B cell (primary cell): ENCODE measurements around the gene SMIM9. TPM values are rescaled to one million over a fixed set of nuclear protein-coding genes. Genes with fewer than 3 reads are reported as not detected.

Experiments
- ATAC-seq: fragments of 200-7000 bp; cut with Tn5 transposase; one replicate; pipeline ENCODE4 v1.10.0; 2021; ENCODE audit warnings: low read depth, mild to moderate bottlenecking, moderate number of reproducible peaks, moderate library complexity
- CTCF ChIA-PET: fragments of 350-600 bp; sonication (Branson Sonifier 250); formaldehyde crosslinking; loops from one replicate; lab custom pipeline; 2021; ENCODE audit warnings: antibody characterized with exemption, inconsistent platforms; lab: Charles Lee
- POLR2A ChIA-PET: fragments of 350-600 bp; sonication (Branson Sonifier 250); formaldehyde crosslinking; loops from one replicate; lab custom pipeline; 2021; ENCODE audit warnings: antibody characterized with exemption; lab: Charles Lee
- DNase-seq: peaks from one replicate; pipeline ENCODE4 v3.0.0; 2013
- H2AFZ ChIP-seq: 2 replicates; pipeline ENCODE4 v1.6.1; 2012; ENCODE audit warnings: mild to moderate bottlenecking, low read depth, low read length; ENCODE audit not compliant: insufficient read depth, poor library complexity, severe bottlenecking
- H3K27ac ChIP-seq, 2 donors: 1 replicate in 1 of 2; 2 replicates in 1 of 2; pipeline ENCODE4 v1.5.1; 2012 to 2013; ENCODE audit warnings: low read length in 2 of 2, mild to moderate bottlenecking in 2 of 2, moderate library complexity in 1 of 2
- H3K27me3 ChIP-seq, 4 experiments: fragments of 200-600 bp in 1 of 4; sonication (generic) in 1 of 4; replicated peaks in 1 of 4; 1 replicate in 2 of 4; 2 replicates in 2 of 4; pipeline versions ENCODE4 v1.6.1 to v1.7.0; 2013 to 2016; ENCODE audit warnings: low read length in 3 of 4, mild to moderate bottlenecking in 2 of 4, mixed read lengths in 1 of 4, moderate library complexity in 1 of 4; ENCODE audit not compliant: insufficient read depth in 4 of 4, control insufficient read depth in 3 of 4; ENCODE audit errors: control extremely low read depth in 1 of 4
- H3K36me3 ChIP-seq, 2 experiments: replicated peaks in 1 of 2; 1 replicate in 1 of 2; 2 replicates in 1 of 2; pipeline versions ENCODE4 v1.6.1 to v1.7.1; 2013; ENCODE audit warnings: low read length in 1 of 2; ENCODE audit not compliant: insufficient read depth in 2 of 2, control insufficient read depth in 1 of 2; ENCODE audit errors: control extremely low read depth in 1 of 2, extremely low read depth in 1 of 2
- H3K4me1 ChIP-seq, 2 donors: fragments of 200-600 bp in 1 of 2; sonication (generic) in 1 of 2; 1 replicate in 1 of 2; 2 replicates in 1 of 2; pipeline versions ENCODE4 v1.5.1 to v1.6.1; 2013 to 2017; ENCODE audit warnings: low read length in 2 of 2; ENCODE audit not compliant: control insufficient read depth in 2 of 2, insufficient read depth in 2 of 2
- H3K4me2 ChIP-seq: replicated peaks from 2 replicates; pipeline ENCODE3; 2012; ENCODE audit warnings: mild to moderate bottlenecking, low read depth, low read length; ENCODE audit not compliant: poor library complexity, severe bottlenecking
- H3K4me3 ChIP-seq, 5 experiments: fragments of 200-600 bp in 1 of 5; sonication (generic) in 1 of 5; 1 replicate in 3 of 5; 2 replicates in 2 of 5; pipeline versions ENCODE4 v1.5.1 to v1.7.0; 2011 to 2016; ENCODE audit warnings: low read length in 4 of 5, mild to moderate bottlenecking in 4 of 5, low read depth in 2 of 5, control low read depth in 1 of 5, moderate library complexity in 1 of 5; ENCODE audit not compliant: insufficient read depth in 1 of 5; ENCODE audit errors: control extremely low read depth in 1 of 5, extremely low read depth in 1 of 5
- H3K79me2 ChIP-seq: fragments of 200-600 bp; sonication (generic); one replicate; pipeline ENCODE4 v1.6.0; 2016; ENCODE audit warnings: low read length; ENCODE audit not compliant: control insufficient read depth, insufficient read depth
- H3K9ac ChIP-seq: fragments of 200-600 bp; sonication (generic); 2 replicates; pipeline ENCODE4 v1.6.1; 2017; ENCODE audit warnings: mild to moderate bottlenecking, low read length, moderate library complexity
- H3K9me3 ChIP-seq, 3 donors: one replicate each; pipeline versions ENCODE4 v1.6.1 to v1.7.1; 2013; ENCODE audit warnings: low read length in 2 of 3; ENCODE audit not compliant: control insufficient read depth in 2 of 3, insufficient read depth in 1 of 3; ENCODE audit errors: control extremely low read depth in 1 of 3
- H4K20me1 ChIP-seq: 2 replicates; pipeline ENCODE4 v1.6.0; 2012; ENCODE audit warnings: mild to moderate bottlenecking, low read length; ENCODE audit not compliant: insufficient read depth, control insufficient read depth, poor library complexity, severe bottlenecking
- H3K27ac Mint-ChIP-seq: one replicate; pipeline ENCODE4 v1.8.0; 2021; ENCODE audit warnings: mixed read lengths
- H3K27me3 Mint-ChIP-seq: one replicate; pipeline ENCODE4 v1.8.0; 2021; ENCODE audit warnings: mixed read lengths
- H3K4me1 Mint-ChIP-seq: one replicate; pipeline ENCODE4 v1.8.0; 2021; ENCODE audit warnings: mixed read lengths
- H3K4me3 Mint-ChIP-seq: one replicate; pipeline ENCODE4 v1.8.0; 2021; ENCODE audit warnings: mixed read lengths
- H3K9me3 Mint-ChIP-seq: one replicate; pipeline ENCODE4 v1.8.0; 2022; ENCODE audit warnings: mixed read lengths; ENCODE audit not compliant: insufficient read depth
- EZH2 ChIP-seq: IDR thresholded peaks from 2 replicates; pipeline ENCODE4 v1.6.1; 2012; ENCODE audit warnings: borderline replicate concordance, low read depth, mild to moderate bottlenecking, moderate library complexity, low read length; ENCODE audit not compliant: insufficient read depth, poor library complexity, severe bottlenecking
- WGBS: methylation state at CpG from one replicate; pipeline ENCODE4 v1.1.5; 2013; ENCODE audit warnings: missing lambda C conversion rate; ENCODE audit not compliant: insufficient coverage; 5-methylcytosine and 5-hydroxymethylcytosine counted together
- intact Hi-C: fragments of 100-400 bp; cut with micrococcal nuclease; formaldehyde crosslinking; loops from one replicate; pipeline ENCODE4 v1.10.0; 2022
- polyA plus RNA-seq: library from polyadenylated mRNA; depleted of rRNA; stranded (reverse); fragments of >200 nt; gene quantifications from 2 replicates; pipeline ENCODE4 v1.2.3, GENCODE V29; 2012
- total RNA-seq, 2 donors: library from RNA; stranded (reverse); fragments of 120-200 nt in 1 of 2; gene quantifications; 1 replicate in 1 of 2; 2 replicates in 1 of 2; pipeline versions ENCODE4 v1.2.3 to v1.2.4, GENCODE V29; 2013 to 2022
- TF ChIP-seq, protein P1 (sequence below): fragments of 200-600 bp; IDR thresholded peaks from one replicate; pipeline ENCODE4 v1.8.0; 2022; ENCODE audit warnings: antibody characterized with exemption, mild to moderate bottlenecking

The SMIM9 gene
- total and polyA plus RNA-seq, 2 donors (not counting 1 experiment from before 2014, with no cell fraction given) = not detected

DNA sequence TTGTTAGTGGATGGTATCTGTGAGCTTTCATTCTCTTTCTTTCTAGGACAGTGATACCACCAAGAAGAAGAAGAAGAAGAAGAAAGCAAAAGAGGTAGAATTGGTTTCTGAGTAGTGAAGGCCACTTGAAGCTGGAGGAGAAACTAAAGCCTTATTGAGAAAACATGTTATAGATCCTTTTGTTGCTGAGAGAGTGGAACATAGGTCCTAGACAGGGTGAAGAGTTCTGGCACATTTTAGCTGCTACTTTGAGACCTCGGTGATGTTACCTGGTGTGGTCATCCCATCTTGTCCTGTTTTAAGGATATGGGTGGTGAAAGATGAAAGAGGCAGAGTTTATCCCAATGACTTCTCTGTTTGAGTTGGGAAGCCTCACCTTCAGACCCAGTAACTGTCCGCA, 57.7 kb downstream of the SMIM9 start:
- no peak overlapping the region for H3K27ac Mint-ChIP-seq
- Histone ChIP-seq H2AFZ (no peak overlapping the region), H3K4me2 (no peak overlapping the region), H3K4me1 (no peaks in the 10 kb centered on the region), H3K9ac (no peak overlapping the region), H3K4me3 (no peak overlapping the region), H3K27me3 (no peaks in the 10 kb centered on the region), H3K36me3 (peaks cover 0 to 50% of the 10 kb centered on the region in 2 experiments), H3K9me3 (no peaks in the 10 kb centered on the region), H3K27ac (no peak overlapping the region), H3K79me2 (no peaks in the 10 kb centered on the region), H4K20me1 (no peaks in the 10 kb centered on the region)
- POLR2A ChIA-PET = no interaction called here
- H3K27me3 Mint-ChIP-seq = no peaks in the 10 kb centered on the region
- TF ChIP-seq, protein P1, sequence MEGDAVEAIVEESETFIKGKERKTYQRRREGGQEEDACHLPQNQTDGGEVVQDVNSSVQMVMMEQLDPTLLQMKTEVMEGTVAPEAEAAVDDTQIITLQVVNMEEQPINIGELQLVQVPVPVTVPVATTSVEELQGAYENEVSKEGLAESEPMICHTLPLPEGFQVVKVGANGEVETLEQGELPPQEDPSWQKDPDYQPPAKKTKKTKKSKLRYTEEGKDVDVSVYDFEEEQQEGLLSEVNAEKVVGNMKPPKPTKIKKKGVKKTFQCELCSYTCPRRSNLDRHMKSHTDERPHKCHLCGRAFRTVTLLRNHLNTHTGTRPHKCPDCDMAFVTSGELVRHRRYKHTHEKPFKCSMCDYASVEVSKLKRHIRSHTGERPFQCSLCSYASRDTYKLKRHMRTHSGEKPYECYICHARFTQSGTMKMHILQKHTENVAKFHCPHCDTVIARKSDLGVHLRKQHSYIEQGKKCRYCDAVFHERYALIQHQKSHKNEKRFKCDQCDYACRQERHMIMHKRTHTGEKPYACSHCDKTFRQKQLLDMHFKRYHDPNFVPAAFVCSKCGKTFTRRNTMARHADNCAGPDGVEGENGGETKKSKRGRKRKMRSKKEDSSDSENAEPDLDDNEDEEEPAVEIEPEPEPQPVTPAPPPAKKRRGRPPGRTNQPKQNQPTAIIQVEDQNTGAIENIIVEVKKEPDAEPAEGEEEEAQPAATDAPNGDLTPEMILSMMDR = no peak
- TF ChIP-seq EZH2 = no peak
- ATAC-seq (no peak), DNase-seq (no peak)
- CTCF ChIA-PET = no interaction called here
- no peaks in the 10 kb centered on the region for H3K9me3 Mint-ChIP-seq
- no peak overlapping the region for H3K4me3 Mint-ChIP-seq
- H3K4me1 Mint-ChIP-seq = no peaks in the 10 kb centered on the region
- intact Hi-C loops = no loop called here
- WGBS = no CpG with 5 or more reads among the region's 2 CpGs

DNA sequence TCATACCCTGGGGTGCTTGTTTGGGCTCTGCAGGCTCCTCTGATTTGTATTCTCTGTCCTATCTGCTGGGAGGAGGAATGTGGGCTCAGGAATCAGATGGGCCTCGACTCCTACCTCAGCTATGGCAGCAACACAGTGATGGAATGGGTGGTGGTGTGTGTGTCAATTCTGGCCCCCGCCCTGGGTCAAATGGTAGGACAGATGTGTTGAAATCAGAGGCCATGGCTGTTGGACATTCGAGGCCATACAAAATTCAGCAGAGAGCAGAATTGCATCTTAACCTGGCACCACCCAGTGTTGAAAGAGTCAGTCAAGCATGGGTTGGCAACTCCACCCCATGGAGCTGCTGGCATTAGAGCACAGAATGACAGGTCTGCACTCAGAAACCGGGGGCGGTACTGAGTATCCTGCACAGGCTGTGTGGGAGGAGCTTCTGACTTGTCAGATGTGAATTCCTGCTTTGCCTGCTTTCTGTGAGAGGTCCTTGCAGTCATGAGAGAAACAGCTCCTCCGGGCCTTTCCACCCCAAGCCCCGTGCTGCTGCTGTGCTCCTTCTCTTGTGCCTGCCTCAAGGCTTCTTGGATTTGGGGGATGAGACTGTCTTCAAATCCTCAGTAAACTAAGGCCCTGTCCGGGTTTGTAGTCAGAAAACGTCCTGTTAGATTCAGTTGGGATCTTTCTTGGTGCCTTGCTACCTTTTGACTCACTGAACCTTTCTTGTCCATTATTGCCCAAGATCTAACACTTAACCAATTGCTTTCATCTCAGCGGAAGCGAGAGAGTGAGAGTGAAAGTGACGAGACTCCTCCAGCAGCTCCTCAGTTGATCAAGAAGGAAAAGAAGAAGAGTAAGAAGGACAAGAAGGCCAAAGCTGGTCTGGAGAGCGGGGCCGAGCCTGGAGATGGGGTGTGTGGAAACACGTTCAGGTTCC, 58.8 kb downstream of the SMIM9 start:
- no peak for TF ChIP-seq EZH2
- TF ChIP-seq, protein P1 = no peak
- Mint-ChIP-seq H3K9me3 (no peaks in the 10 kb centered on the region), H3K27me3 (no peaks in the 10 kb centered on the region), H3K27ac (no peak overlapping the region), H3K4me1 (no peaks in the 10 kb centered on the region), H3K4me3 (no peak overlapping the region)
- Histone ChIP-seq H3K27me3 (no peaks in the 10 kb centered on the region), H3K4me1 (no peaks in the 10 kb centered on the region), H3K79me2 (no peaks in the 10 kb centered on the region), H3K36me3 (peaks cover 0 to 50% of the 10 kb centered on the region in 2 experiments), H3K9me3 (no peaks in the 10 kb centered on the region), H3K4me2 (no peak overlapping the region), H3K4me3 (no peak overlapping the region), H3K9ac (no peak overlapping the region), H4K20me1 (no peaks in the 10 kb centered on the region), H2AFZ (no peak overlapping the region), H3K27ac (no peak overlapping the region)
- WGBS = 100% methylated on average over 5 of the region's 15 CpGs
- DNase-seq (no peak), ATAC-seq (no peak)
- intact Hi-C loops = no loop called here
- POLR2A ChIA-PET = no interaction called here
- CTCF ChIA-PET = no interaction called here
